ENCODE data around the gene RAB5B.

RAB5B gene

GRCh38 chr12:55932551-55932910 is 41.3 kb upstream of the RAB5B start:
- Histone ChIP-seq H3K4me1 (ENCODE audit: control insufficient read depth in 1 of 2, insufficient read depth in 2 of 2, low read length in 2 of 2) (peaks cover 14 to 15% of the 10 kb centered on the region in 2 donors), H3K9me3 (ENCODE audit: control insufficient read depth in 1 of 2, low read length in 2 of 2) (no peaks in the 10 kb centered on the region), H3K27me3 (ENCODE audit: low read depth, low read length) (no peaks in the 10 kb centered on the region), H3K4me3 (ENCODE audit: low read depth in 1 of 2, low read length in 2 of 2) (peak overlapping the region; percentile 74 to 85), H3K36me3 (ENCODE audit: control insufficient read depth in 1 of 2, insufficient read depth in 2 of 2, low read length in 2 of 2) (no peaks in the 10 kb centered on the region), H3K27ac (ENCODE audit: low read length) (peak overlapping the region; percentile 77)

DNA sequence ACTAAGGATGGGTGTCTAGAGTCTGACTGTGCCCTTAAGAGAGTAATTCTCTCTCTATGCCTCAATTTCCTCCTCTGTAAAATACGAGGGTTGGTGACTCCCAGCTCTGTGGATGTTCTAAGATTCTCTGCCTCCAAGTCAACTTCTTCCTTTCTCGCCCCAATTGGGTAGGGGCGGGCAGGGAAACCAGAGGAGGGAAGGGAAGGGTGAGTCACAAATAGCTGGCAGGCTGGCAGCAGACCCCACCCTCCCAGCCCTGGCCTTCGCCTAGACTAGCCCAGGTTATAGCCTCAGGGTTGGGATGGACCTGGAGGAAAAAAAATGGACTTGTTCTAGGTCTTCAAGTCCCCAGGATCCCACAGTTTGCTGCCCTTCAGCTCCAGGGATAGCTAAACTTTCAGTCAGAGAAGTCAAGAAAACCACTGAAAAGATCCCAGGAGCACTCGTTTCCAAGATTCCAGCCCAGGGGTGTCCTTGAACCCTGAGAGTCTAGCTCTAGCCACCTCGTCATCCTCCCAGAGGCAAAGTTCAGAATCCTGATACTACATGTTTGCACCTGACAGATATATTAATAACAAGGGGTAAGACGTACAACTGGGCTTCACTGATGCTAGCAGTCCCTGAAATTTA is 40.6 kb upstream of the RAB5B start:
- Histone ChIP-seq H3K27ac (ENCODE audit: low read length) (peak overlapping the region; percentile 77), H3K27me3 (ENCODE audit: low read depth, low read length) (no peaks in the 10 kb centered on the region), H3K36me3 (ENCODE audit: control insufficient read depth in 1 of 2, insufficient read depth in 2 of 2, low read length in 2 of 2) (no peaks in the 10 kb centered on the region), H3K4me3 (ENCODE audit: low read depth in 1 of 2, low read length in 2 of 2) (peak overlapping the region in 1 of 2 donors; percentile 85), H3K4me1 (ENCODE audit: control insufficient read depth in 1 of 2, insufficient read depth in 2 of 2, low read length in 2 of 2) (peaks cover 14 to 15% of the 10 kb centered on the region in 2 donors), H3K9me3 (ENCODE audit: control insufficient read depth in 1 of 2, low read length in 2 of 2) (no peaks in the 10 kb centered on the region)

DNA sequence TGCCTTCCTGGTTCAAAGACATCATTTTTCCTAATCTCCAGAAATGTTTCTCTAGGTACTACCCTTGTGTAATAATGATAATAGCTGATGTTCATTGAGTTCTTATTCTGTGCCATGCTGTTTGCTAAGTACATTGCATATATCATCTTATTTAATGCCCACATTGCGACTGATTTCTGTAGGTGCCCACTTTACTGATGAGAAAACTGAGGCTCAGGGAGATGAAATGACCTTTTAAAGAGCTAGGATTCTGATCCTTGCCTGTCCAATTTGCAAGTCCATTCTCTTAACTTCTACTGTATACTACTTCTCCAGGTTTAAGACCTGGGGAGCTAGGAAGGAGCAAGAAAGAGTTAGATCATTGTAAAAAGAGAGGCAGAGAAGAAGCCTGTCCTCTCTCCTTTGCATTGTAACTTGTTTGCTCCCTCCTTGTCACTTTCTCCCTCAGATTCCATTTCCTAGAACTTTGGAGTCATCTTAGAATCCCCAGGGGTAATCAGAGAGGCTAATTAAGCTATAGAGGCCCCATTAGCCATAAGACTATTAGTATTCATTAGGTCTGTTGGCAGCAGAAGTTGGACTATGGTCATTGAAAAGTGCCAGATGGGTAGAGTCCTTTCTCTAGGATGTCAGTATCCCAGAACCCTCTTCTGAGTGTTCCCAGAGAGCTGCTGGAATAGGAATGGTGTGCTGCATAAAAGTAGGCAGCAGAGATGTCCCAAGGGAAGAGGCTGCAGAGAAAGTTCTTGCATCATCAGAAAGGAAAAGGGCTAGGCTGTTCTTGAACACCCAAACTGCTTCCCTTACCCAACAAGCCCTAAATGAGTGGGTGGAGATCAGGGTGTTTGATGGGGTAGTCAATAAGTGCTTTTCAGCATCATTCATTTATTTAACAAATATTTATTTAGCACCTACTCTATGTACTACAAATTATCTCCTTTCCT is 39.8 kb upstream of the RAB5B start:
- H3K4me3 ChIP-seq (ENCODE audit: low read depth in 1 of 2, low read length in 2 of 2), result no peak overlapping the region
- H3K27ac ChIP-seq (ENCODE audit: low read length), result no peak overlapping the region
- no peaks in the 10 kb centered on the region for H3K27me3 ChIP-seq (ENCODE audit: low read depth, low read length)
- H3K4me1 ChIP-seq (ENCODE audit: control insufficient read depth in 1 of 2, insufficient read depth in 2 of 2, low read length in 2 of 2), result peaks cover 14 to 15% of the 10 kb centered on the region in 2 donors
- H3K36me3 ChIP-seq (ENCODE audit: control insufficient read depth in 1 of 2, insufficient read depth in 2 of 2, low read length in 2 of 2), result peaks cover 0 to under 1% of the 10 kb centered on the region in 2 donors
- no peaks in the 10 kb centered on the region for H3K9me3 ChIP-seq (ENCODE audit: control insufficient read depth in 1 of 2, low read length in 2 of 2)

DNA sequence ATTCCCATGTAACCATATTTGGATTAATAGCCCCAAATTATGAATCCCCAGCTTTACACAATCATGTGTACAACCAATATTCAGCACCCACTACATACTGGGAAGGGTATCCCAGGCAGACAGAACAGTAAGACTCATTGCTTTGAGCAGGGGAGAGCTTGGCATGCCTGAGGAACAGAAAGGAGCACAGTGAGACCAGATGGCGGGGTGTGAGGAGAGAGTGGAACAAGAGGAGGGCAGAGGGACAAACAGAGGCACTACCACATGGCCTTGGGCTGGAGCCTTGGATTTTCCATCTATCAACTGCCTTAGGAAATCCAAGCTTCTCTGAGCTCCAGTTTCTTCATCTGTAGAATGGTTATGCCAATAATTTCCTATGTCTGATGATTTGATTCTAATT is 39.1 kb upstream of the RAB5B start:
- H3K4me3 ChIP-seq (ENCODE audit: low read depth in 1 of 2, low read length in 2 of 2), result no peak overlapping the region
- peaks cover 0 to 5% of the 10 kb centered on the region in 2 donors for H3K36me3 ChIP-seq (ENCODE audit: control insufficient read depth in 1 of 2, insufficient read depth in 2 of 2, low read length in 2 of 2)
- H3K9me3 ChIP-seq (ENCODE audit: control insufficient read depth in 1 of 2, low read length in 2 of 2), result no peaks in the 10 kb centered on the region
- H3K4me1 ChIP-seq (ENCODE audit: control insufficient read depth in 1 of 2, insufficient read depth in 2 of 2, low read length in 2 of 2), result peaks cover 14 to 15% of the 10 kb centered on the region in 2 donors
- H3K27me3 ChIP-seq (ENCODE audit: low read depth, low read length), result no peaks in the 10 kb centered on the region
- H3K27ac ChIP-seq (ENCODE audit: low read length), result no peak overlapping the region

DNA sequence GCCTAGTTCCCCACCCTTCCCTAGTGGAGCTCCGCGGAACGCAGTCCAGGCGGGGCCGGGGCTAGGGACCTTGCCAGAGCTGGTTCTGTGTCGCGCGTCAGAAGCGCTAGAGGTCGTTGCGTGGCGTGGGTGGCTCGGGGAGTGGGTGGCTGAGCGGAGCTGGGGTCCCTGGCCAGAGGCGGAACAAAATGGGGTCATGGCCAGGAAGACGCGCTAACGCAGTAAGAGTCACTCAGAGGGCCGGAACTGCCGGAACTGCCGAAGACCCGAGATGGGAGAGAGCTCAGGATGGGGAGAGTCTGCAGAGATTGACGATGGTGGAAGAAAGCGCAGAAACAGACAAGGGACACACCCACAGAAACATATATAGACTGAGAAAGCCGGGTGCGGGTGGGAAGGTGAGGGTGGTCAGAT is 38.1 kb upstream of the RAB5B start:
- Histone ChIP-seq H3K36me3 (ENCODE audit: control insufficient read depth in 1 of 2, insufficient read depth in 2 of 2, low read length in 2 of 2) (peaks cover 0 to 8% of the 10 kb centered on the region in 2 donors), H3K4me1 (ENCODE audit: control insufficient read depth in 1 of 2, insufficient read depth in 2 of 2, low read length in 2 of 2) (peaks cover 12 to 18% of the 10 kb centered on the region in 2 donors), H3K27me3 (ENCODE audit: low read depth, low read length) (no peaks in the 10 kb centered on the region), H3K4me3 (ENCODE audit: low read depth in 1 of 2, low read length in 2 of 2) (peak overlapping the region in 1 of 2 donors; percentile 9), H3K9me3 (ENCODE audit: control insufficient read depth in 1 of 2, low read length in 2 of 2) (no peaks in the 10 kb centered on the region), H3K27ac (ENCODE audit: low read length) (peak overlapping the region; percentile 13)

- H3K27ac ChIP-seq (ENCODE audit: low read length), result no peak overlapping the region
- H3K36me3 ChIP-seq (ENCODE audit: control insufficient read depth in 1 of 2, insufficient read depth in 2 of 2, low read length in 2 of 2), result peaks cover 7 to 22% of the 10 kb centered on the region in 2 donors
- H3K4me1 ChIP-seq (ENCODE audit: control insufficient read depth in 1 of 2, insufficient read depth in 2 of 2, low read length in 2 of 2), result peaks cover 0 to 7% of the 10 kb centered on the region in 2 donors
- no peaks in the 10 kb centered on the region for H3K9me3 ChIP-seq (ENCODE audit: control insufficient read depth in 1 of 2, low read length in 2 of 2)
- no peak overlapping the region for H3K4me3 ChIP-seq (ENCODE audit: low read depth in 1 of 2, low read length in 2 of 2)
- H3K27me3 ChIP-seq (ENCODE audit: low read depth, low read length), result no peaks in the 10 kb centered on the region
Measured at GRCh38 chr12:55937981-55938380, 35.9 kb upstream of the RAB5B start.

DNA sequence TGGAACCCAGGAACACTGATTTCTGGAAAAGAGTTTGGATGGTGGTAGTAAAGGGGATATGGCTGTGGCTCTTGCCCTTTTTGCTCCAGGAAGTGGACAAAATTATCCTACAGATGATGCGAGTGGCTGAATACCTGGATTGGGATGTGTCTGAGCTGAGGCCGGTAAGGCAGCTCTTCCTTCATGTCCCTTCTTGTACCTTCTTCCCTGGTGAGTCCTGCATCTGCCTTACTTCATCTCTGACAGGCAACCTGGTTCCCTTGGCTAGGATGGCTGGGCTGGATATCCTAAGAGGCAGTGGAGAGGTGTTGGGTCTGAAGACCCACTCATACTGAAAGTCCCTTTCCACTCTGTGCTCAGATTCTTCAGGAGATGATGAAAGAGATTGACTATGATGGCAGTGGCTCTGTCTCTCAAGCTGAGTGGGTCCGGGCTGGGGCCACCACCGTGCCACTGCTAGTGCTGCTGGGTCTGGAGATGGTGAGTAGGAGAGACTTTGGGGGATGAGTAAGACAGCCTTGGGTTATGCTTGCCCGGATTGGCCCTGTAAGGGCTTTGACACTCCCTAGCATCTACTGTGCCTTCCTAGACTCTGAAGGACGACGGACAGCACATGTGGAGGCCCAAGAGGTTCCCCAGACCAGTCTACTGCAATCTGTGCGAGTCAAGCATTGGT is 34.9 kb upstream of the RAB5B start:
- Histone ChIP-seq H3K4me1 (ENCODE audit: control insufficient read depth in 1 of 2, insufficient read depth in 2 of 2, low read length in 2 of 2) (peaks cover 0 to 6% of the 10 kb centered on the region in 2 donors), H3K36me3 (ENCODE audit: control insufficient read depth in 1 of 2, insufficient read depth in 2 of 2, low read length in 2 of 2) (peaks cover 11 to 22% of the 10 kb centered on the region in 2 donors), H3K4me3 (ENCODE audit: low read depth in 1 of 2, low read length in 2 of 2) (no peak overlapping the region), H3K27me3 (ENCODE audit: low read depth, low read length) (no peaks in the 10 kb centered on the region), H3K27ac (ENCODE audit: low read length) (no peak overlapping the region), H3K9me3 (ENCODE audit: control insufficient read depth in 1 of 2, low read length in 2 of 2) (no peaks in the 10 kb centered on the region)

DNA sequence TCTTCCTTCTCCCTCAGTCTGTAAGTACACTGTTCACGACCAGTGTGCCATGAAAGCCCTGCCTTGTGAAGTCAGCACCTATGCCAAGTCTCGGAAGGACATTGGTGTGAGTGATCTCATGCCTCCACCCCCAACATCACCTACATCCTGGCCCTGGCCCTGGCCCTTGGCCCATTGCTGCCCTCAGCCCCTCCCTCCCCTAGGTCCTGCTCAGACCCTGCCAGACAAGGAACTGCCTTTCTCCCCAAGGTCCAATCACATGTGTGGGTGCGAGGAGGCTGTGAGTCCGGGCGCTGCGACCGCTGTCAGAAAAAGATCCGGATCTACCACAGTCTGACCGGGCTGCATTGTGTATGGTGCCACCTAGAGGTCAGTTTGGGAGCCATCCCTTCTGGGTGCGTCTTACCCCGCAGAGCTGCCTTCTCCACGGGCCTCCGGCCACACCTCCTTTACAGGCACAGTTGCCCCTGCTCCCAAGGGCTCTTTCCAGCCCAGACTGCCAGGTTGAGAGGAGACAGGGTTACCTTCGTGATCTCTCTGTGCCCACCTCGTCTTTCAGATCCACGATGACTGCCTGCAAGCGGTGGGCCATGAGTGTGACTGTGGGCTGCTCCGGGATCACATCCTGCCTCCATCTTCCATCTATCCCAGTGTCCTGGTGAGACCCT is 33.7 kb upstream of the RAB5B start:
- H3K4me1 ChIP-seq (ENCODE audit: control insufficient read depth in 1 of 2, insufficient read depth in 2 of 2, low read length in 2 of 2), result peaks cover 0 to 6% of the 10 kb centered on the region in 2 donors
- peak overlapping the region; percentile 58 for H3K27ac ChIP-seq (ENCODE audit: low read length)
- H3K4me3 ChIP-seq (ENCODE audit: low read depth in 1 of 2, low read length in 2 of 2), result no peak overlapping the region
- no peaks in the 10 kb centered on the region for H3K9me3 ChIP-seq (ENCODE audit: control insufficient read depth in 1 of 2, low read length in 2 of 2)
- H3K27me3 ChIP-seq (ENCODE audit: low read depth, low read length), result no peaks in the 10 kb centered on the region
- peaks cover 18 to 22% of the 10 kb centered on the region in 2 donors for H3K36me3 ChIP-seq (ENCODE audit: control insufficient read depth in 1 of 2, insufficient read depth in 2 of 2, low read length in 2 of 2)

DNA sequence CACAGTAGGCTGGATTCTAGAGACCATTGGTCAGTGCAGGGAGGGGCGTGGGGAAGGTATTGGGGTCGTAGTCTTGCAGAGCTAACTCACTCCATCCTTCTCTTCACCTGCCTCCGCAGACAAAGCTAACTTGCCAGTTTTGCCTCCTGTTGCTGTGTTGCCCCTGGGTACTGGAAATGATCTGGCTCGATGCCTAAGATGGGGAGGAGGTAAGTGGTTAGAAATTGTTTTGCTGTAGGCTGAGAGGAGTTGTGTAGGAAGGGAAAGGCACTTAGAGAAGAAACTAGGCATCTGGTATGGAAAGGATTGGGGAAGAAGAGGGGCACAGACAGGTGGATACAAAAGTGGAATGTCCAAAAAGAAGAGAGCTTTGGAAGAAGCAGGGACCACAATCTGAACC is 31.8 kb upstream of the RAB5B start:
- H3K9me3 ChIP-seq (ENCODE audit: control insufficient read depth in 1 of 2, low read length in 2 of 2), result no peaks in the 10 kb centered on the region
- peaks cover 0 to 6% of the 10 kb centered on the region in 2 donors for H3K4me1 ChIP-seq (ENCODE audit: control insufficient read depth in 1 of 2, insufficient read depth in 2 of 2, low read length in 2 of 2)
- H3K36me3 ChIP-seq (ENCODE audit: control insufficient read depth in 1 of 2, insufficient read depth in 2 of 2, low read length in 2 of 2), result peaks cover 21 to 22% of the 10 kb centered on the region in 2 donors
- H3K4me3 ChIP-seq (ENCODE audit: low read depth in 1 of 2, low read length in 2 of 2), result no peak overlapping the region
- H3K27ac ChIP-seq (ENCODE audit: low read length), result no peak overlapping the region
- H3K27me3 ChIP-seq (ENCODE audit: low read depth, low read length), result no peaks in the 10 kb centered on the region

GRCh38 chr12:55942577-55943136 is 31.2 kb upstream of the RAB5B start:
- H3K9me3 ChIP-seq (ENCODE audit: control insufficient read depth in 1 of 2, low read length in 2 of 2), result no peaks in the 10 kb centered on the region
- H3K27me3 ChIP-seq (ENCODE audit: low read depth, low read length), result no peaks in the 10 kb centered on the region
- H3K27ac ChIP-seq (ENCODE audit: low read length), result no peak overlapping the region
- H3K4me3 ChIP-seq (ENCODE audit: low read depth in 1 of 2, low read length in 2 of 2), result no peak overlapping the region
- peaks cover 0 to 6% of the 10 kb centered on the region in 2 donors for H3K4me1 ChIP-seq (ENCODE audit: control insufficient read depth in 1 of 2, insufficient read depth in 2 of 2, low read length in 2 of 2)
- H3K36me3 ChIP-seq (ENCODE audit: control insufficient read depth in 1 of 2, insufficient read depth in 2 of 2, low read length in 2 of 2), result peaks cover 21 to 22% of the 10 kb centered on the region in 2 donors
